Mesodermal cell (in vitro differentiated cells): ENCODE data around the gene S1PR2.
"Not testable (repeated sequence)": the region's sequence is repeated elsewhere in the genome, so short reads cannot be mapped to it uniquely, and the experiment has no call there.

Source experiments
- H3K27ac ChIP-seq: 2 replicates; pipeline ENCODE4 v1.7.0; 2013; ENCODE audit warnings: mild to moderate bottlenecking, low read depth, low read length, moderate library complexity; ENCODE audit not compliant: severe bottlenecking
- H3K36me3 ChIP-seq: 2 replicates; pipeline ENCODE4 v1.7.1; 2013; ENCODE audit warnings: mild to moderate bottlenecking, low read length, moderate library complexity; ENCODE audit not compliant: control insufficient read depth, insufficient read depth
- H3K4me1 ChIP-seq: one replicate; pipeline ENCODE4 v1.7.1; 2013; ENCODE audit warnings: mild to moderate bottlenecking, low read length; ENCODE audit not compliant: insufficient read depth, control insufficient read depth, poor library complexity, severe bottlenecking
- H3K4me3 ChIP-seq: 2 replicates; pipeline ENCODE4 v1.7.0; 2013; ENCODE audit warnings: low read length, control low read depth, mild to moderate bottlenecking; ENCODE audit not compliant: insufficient read depth, poor library complexity, severe bottlenecking; ENCODE audit errors: extremely low read depth
- H3K9me3 ChIP-seq: 2 replicates; pipeline ENCODE4 v1.7.1; 2013; ENCODE audit warnings: mild to moderate bottlenecking, low read length, moderate library complexity; ENCODE audit not compliant: control insufficient read depth
- WGBS, 2 experiments: methylation state at CpG; one replicate each; pipeline ENCODE4 v1.1.5; 2013; ENCODE audit warnings: missing lambda C conversion rate in 2 of 2; ENCODE audit not compliant: insufficient coverage in 2 of 2; 5-methylcytosine and 5-hydroxymethylcytosine counted together

S1PR2 gene

DNA sequence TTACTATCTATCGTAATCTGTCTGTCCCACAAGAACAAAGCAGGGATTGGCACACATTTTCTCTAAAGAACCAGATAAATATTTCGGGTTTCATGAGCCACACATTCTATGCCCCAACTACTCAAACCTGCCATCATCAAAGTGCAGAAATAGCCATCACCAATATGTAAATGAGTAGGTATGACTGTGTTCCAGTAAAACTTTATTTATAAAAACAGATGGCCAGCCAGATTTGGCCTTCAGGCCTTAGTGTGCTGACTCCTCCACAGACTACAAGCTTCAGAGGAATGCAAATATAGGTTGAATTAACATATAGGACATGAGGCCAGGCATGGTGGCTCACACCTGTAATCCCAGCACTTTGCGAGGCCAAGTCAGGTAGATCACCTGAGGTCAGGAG is 27.4 kb downstream of the S1PR2 start:
- WGBS, 2 experiments: 90 to 100% methylated on average over 2 of the region's 3 CpGs
- H3K36me3 ChIP-seq: no peaks in the 10 kb centered on the region
- no peaks in the 10 kb centered on the region for H3K9me3 ChIP-seq
- peaks cover 4% of the 10 kb centered on the region for H3K4me1 ChIP-seq
- H3K4me3 ChIP-seq: no peak overlapping the region
- H3K27ac ChIP-seq: no peak overlapping the region

DNA sequence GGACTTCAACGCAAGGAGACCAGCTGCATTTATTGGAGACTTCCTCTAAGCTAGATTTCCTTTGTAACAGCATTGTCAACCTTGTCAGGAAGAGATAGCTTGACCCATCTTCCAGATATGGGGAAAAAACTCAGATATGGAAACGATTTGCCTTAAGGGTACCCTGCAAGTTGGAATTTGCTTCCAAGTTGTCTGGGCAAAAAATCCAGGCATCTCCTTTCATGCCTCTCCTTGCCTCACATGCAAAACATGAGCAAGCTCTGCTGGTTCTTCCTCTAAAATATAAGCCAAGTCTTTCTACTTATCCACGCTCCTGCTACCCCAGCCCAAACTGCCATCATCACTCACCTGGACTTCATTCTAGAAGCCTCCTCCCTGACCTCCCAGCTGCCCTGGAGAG is 30.0 kb downstream of the S1PR2 start:
- H3K36me3 ChIP-seq: no peaks in the 10 kb centered on the region
- H3K4me1 ChIP-seq: peaks cover 2% of the 10 kb centered on the region
- no peaks in the 10 kb centered on the region for H3K9me3 ChIP-seq
- H3K4me3 ChIP-seq: no peak overlapping the region
- H3K27ac ChIP-seq: no peak overlapping the region
- WGBS, 2 experiments: 89 to 91% methylated on average over 3 of the region's 3 CpGs

DNA sequence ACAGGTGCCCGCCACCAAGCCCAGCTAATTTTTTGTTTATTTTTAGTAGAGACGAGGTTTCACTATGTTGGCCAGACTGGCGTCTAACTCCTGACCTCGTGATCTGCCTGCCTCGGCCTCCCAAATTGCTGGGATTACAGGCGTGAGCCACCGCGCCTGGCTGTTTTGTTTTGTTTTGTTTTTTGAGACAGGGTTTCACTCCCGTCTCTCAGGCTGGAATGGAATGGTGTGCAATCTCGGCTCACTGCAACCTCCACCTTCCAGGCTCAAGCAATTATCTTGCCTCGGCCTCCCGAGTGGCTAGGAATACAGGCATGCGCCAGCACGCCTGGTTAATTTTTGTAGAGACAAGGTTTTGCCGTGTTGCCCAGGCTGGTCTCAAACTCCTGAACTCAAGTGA is 31.0 kb downstream of the S1PR2 start:
- 85 to 97% methylated on average over 10 to 13 of the region's 15 CpGs for WGBS, 2 experiments
- H3K4me1 ChIP-seq, H3K36me3 ChIP-seq, H3K27ac ChIP-seq, H3K4me3 ChIP-seq, H3K9me3 ChIP-seq: not testable (repeated sequence)

GRCh38 chr19:10198889-10199644 is 32.1 kb downstream of the S1PR2 start:
- not testable (repeated sequence) for H3K9me3 ChIP-seq, H3K36me3 ChIP-seq, H3K4me3 ChIP-seq, H3K27ac ChIP-seq, H3K4me1 ChIP-seq
- WGBS, 2 experiments: 97 to 98% methylated on average over 6 to 8 of the region's 11 CpGs

DNA sequence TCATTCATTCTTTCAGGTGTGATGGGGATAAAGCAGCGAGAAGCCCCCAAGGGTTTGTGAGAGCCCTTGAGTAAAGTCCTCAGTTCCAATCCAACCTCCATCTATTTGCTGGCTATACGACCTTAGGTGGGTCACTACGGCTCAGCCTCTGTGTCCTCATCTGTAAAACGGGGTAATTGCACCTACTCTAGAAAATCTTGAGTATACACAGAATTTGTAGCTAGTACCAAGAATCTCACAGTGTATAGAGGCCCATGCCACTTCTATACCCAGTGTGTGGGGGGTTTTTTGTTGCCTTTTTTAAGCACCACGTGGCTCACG is 36.0 kb downstream of the S1PR2 start:
- no peaks in the 10 kb centered on the region for H3K9me3 ChIP-seq
- peak overlapping the region; percentile 82 for H3K4me3 ChIP-seq
- H3K4me1 ChIP-seq: peaks cover 5% of the 10 kb centered on the region
- peak overlapping the region; percentile 23 for H3K27ac ChIP-seq
- WGBS, 2 experiments: 53% methylated on average over 3 of the region's 6 CpGs; no CpG with 5 or more reads in 1 of the 2 experiments
- H3K36me3 ChIP-seq: peaks cover 30% of the 10 kb centered on the region

DNA sequence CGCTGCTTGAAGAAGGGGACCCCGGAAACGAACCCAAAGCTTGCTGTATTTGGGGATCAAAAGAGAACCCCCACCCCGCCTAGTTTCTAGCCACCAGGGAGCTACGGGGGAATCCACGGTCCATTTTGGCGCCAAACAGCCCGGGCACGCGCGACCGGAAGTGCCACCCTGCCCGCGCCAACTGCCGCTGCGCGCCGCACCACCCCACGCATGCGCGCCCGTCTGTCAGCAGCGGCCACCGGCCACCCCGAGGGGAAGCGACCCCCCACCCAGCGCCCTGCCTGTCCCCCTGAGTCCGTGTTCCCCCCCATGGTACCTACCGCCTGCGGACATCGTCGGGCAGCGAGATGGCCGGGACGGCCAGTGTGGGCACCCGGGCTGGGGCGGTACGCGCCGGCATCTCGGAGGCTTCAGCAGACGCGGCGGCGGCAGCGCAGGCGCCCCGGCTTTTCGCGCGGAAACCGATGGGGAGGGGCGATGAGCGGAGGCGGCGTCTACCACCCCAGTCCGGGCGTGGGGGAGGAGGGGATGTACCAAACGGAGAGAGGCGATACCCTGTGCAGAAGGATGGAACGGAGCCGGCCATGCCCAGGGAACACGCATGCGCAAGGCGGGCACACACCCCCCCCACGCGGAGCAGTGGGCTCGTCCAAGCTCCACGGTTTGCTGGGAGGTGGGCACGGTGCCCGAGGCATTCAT is 36.5 kb downstream of the S1PR2 start, which contains the start of gene DNMT1:
TSS of gene DNMT1 (minus strand) at position 454 of the 699 bp plus-strand sequence. CDS start at position 400, 54 bp downstream.
- Histone ChIP-seq H3K9me3 (no peaks in the 10 kb centered on the region), H3K36me3 (peaks cover 34% of the 10 kb centered on the region), H3K4me1 (peaks cover 5% of the 10 kb centered on the region), H3K27ac (peak within 1 kb of the TSS; percentile 76), H3K4me3 (peak within 1 kb of the TSS; percentile 82)
- 0% methylated on average over 18 to 66 of the region's 71 CpGs for WGBS, 2 experiments

DNA sequence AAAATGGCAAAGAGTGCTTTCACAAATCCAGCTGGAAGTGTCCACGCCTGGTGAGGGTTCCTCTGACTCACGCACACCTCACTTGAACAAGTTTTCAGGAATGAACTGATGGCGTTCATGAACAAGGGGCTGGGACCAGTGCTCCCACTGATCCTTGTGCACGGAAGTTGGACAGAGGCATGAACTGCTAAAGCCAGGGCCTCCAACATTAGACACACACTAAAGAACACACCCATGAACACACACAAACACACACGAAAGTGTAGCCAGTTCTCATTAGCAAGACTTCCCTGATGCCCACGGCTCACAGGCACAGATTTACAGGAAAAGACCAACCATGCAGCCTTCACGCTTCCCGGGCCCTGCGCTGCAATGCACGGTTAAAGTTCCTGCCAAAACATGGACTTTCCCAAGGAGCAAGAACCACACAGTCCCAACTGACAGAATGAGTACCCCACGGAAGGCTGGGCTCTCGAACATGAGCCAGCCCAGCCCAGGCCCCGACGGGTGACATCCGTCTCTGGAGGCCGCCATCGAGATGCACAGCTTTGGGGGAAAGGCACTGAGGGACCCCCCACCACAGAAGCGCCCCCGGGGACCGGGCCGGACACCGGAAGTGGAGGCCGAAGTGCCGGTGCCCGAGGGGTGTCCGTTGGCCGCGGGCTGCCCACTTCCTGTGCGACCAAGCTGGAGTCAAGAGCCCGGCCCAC is 37.2 kb downstream of the S1PR2 start:
- Histone ChIP-seq H3K36me3 (peaks cover 34% of the 10 kb centered on the region), H3K9me3 (no peaks in the 10 kb centered on the region), H3K4me3 (peak overlapping the region; percentile 82), H3K4me1 (peaks cover 5% of the 10 kb centered on the region), H3K27ac (peak overlapping the region; percentile 76)
- 3 to 7% methylated on average over 26 to 29 of the region's 30 CpGs for WGBS, 2 experiments

GRCh38 chr19:10192922-10193321 is 38.2 kb downstream of the S1PR2 start:
- H3K27ac ChIP-seq: no peak overlapping the region
- H3K36me3 ChIP-seq: peaks cover 40% of the 10 kb centered on the region
- no peak overlapping the region for H3K4me3 ChIP-seq
- H3K4me1 ChIP-seq: peaks cover 5% of the 10 kb centered on the region
- H3K9me3 ChIP-seq: no peaks in the 10 kb centered on the region
- 88 to 97% methylated on average over 1 to 3 of the region's 6 CpGs for WGBS, 2 experiments

DNA sequence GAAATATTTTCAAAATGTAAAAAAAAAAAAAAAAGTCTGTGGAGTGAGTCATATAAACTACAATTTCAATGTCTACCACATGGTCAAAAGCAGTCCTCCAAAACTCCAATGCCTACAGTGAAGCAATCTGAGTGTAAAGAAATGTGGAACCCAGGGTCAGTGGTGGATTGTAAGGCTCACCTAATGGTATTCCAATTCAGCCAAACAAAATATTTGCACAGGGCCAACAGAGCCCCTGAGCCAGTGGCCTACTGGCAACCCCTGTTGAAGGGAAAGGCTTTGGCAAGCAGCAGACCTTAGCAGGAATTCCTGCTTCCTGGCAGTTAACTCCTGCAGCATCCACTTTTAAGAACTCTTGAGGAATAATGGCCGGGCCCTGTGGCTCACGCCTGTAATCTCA is 39.8 kb downstream of the S1PR2 start:
- Histone ChIP-seq H3K27ac (no peak overlapping the region), H3K4me3 (no peak overlapping the region), H3K36me3 (peaks cover 50% of the 10 kb centered on the region), H3K4me1 (peaks cover 5% of the 10 kb centered on the region), H3K9me3 (no peaks in the 10 kb centered on the region)
- 93 to 94% methylated on average over 2 of the region's 2 CpGs for WGBS, 2 experiments

DNA sequence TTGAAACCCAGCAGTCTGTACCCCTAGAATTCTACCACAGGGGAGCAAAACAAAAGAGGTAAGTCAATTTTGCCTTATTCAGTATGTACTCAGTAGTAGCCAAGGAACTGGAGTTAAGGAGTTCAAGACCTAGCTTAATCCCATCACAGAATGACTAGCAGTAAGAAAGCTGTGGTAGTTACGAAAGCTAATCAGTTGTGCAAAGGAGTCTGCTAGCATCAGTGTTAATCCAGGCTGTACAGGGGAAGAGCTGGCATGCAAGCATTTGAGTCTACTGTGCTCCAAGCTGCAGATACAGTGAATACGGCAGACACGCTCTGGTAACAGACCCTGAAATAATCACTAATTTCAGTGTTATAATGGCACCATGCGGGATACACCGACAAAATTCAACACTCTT is 41.1 kb downstream of the S1PR2 start:
- peaks cover 61% of the 10 kb centered on the region for H3K36me3 ChIP-seq
- H3K27ac ChIP-seq: no peak overlapping the region
- no peaks in the 10 kb centered on the region for H3K9me3 ChIP-seq
- peaks cover 5% of the 10 kb centered on the region for H3K4me1 ChIP-seq
- 94 to 100% methylated on average over 4 to 5 of the region's 5 CpGs for WGBS, 2 experiments
- no peak overlapping the region for H3K4me3 ChIP-seq
